Mucosa of stomach (tissue), 1 donor: ENCODE data around the gene DEUP1.
"Not testable (repeated sequence)": the region's sequence is repeated elsewhere in the genome, so short reads cannot be mapped to it uniquely, and the experiment has no call there.

ENCODE experiments used
- H3K27me3 ChIP-seq: one replicate; pipeline ENCODE4 v1.7.0; 2013; ENCODE audit warnings: mild to moderate bottlenecking, low read length; ENCODE audit not compliant: control insufficient read depth, insufficient read depth
- H3K36me3 ChIP-seq: one replicate; pipeline ENCODE4 v1.7.0; 2013; ENCODE audit warnings: low read length; ENCODE audit not compliant: control insufficient read depth, insufficient read depth
- H3K4me1 ChIP-seq: one replicate; pipeline ENCODE4 v1.7.0; 2013; ENCODE audit warnings: mild to moderate bottlenecking, low read length; ENCODE audit not compliant: control insufficient read depth, insufficient read depth
- H3K4me3 ChIP-seq: one replicate; pipeline ENCODE4 v1.7.0; 2013; ENCODE audit warnings: low read length
- H3K9ac ChIP-seq: one replicate; pipeline ENCODE4 v1.7.0; 2013; ENCODE audit warnings: mild to moderate bottlenecking, low read length, moderate library complexity
- H3K9me3 ChIP-seq: one replicate; pipeline ENCODE4 v1.7.0; 2013; ENCODE audit warnings: mild to moderate bottlenecking, low read length, moderate library complexity; ENCODE audit not compliant: control insufficient read depth
- donor health status: Pancreatic carcinoma.

The DEUP1 gene

GRCh38 chr11:93330446-93330984 is at the start of gene DEUP1:
TSS of gene DEUP1 (plus strand) at chr11:93330742. CDS start at chr11:93332260, 1,518 bp downstream.
- Histone ChIP-seq H3K4me1 (no peaks in the 10 kb centered on the region), H3K9me3 (no peaks in the 10 kb centered on the region), H3K9ac (no peak within 1 kb of the TSS), H3K36me3 (no peaks in the 10 kb centered on the region), H3K27me3 (peaks cover 10% of the 10 kb centered on the region), H3K4me3 (no peak within 1 kb of the TSS)

- Histone ChIP-seq H3K36me3 (no peaks in the 10 kb centered on the region), H3K9me3 (no peaks in the 10 kb centered on the region)
Measured at GRCh38 chr11:93285430-93285829, 45.1 kb upstream of the DEUP1 start.

GRCh38 chr11:93287434-93287833 is 43.1 kb upstream of the DEUP1 start:
- H3K27me3 ChIP-seq, result no peaks in the 10 kb centered on the region
- no peaks in the 10 kb centered on the region for H3K36me3 ChIP-seq
- no peaks in the 10 kb centered on the region for H3K9me3 ChIP-seq
- no peak overlapping the region for H3K9ac ChIP-seq
- no peak overlapping the region for H3K4me3 ChIP-seq
- no peaks in the 10 kb centered on the region for H3K4me1 ChIP-seq

More at GRCh38 chr11:93285430-93285829, 45.1 kb upstream of the DEUP1 start:
- Histone ChIP-seq H3K9ac (no peak overlapping the region), H3K27me3 (no peaks in the 10 kb centered on the region), H3K4me1 (no peaks in the 10 kb centered on the region), H3K4me3 (no peak overlapping the region)

- Histone ChIP-seq H3K9me3 (no peaks in the 10 kb centered on the region), H3K4me3 (no peak overlapping the region), H3K9ac (no peak overlapping the region), H3K27me3 (no peaks in the 10 kb centered on the region), H3K4me1 (no peaks in the 10 kb centered on the region), H3K36me3 (no peaks in the 10 kb centered on the region)
Measured at GRCh38 chr11:93288079-93288478, 42.5 kb upstream of the DEUP1 start.

GRCh38 chr11:93288767-93289166 is 41.8 kb upstream of the DEUP1 start:
- H3K4me1 ChIP-seq, result no peaks in the 10 kb centered on the region
- no peaks in the 10 kb centered on the region for H3K27me3 ChIP-seq
- H3K4me3 ChIP-seq, result no peak overlapping the region
- H3K9ac ChIP-seq, result no peak overlapping the region
- H3K36me3 ChIP-seq, result no peaks in the 10 kb centered on the region
- no peaks in the 10 kb centered on the region for H3K9me3 ChIP-seq

- Histone ChIP-seq H3K9me3 (no peaks in the 10 kb centered on the region), H3K9ac (no peak overlapping the region), H3K36me3 (no peaks in the 10 kb centered on the region), H3K27me3 (no peaks in the 10 kb centered on the region), H3K4me3 (no peak overlapping the region), H3K4me1 (no peaks in the 10 kb centered on the region)
Measured at GRCh38 chr11:93289782-93290463, 40.6 kb upstream of the DEUP1 start.

- no peaks in the 10 kb centered on the region for H3K4me1 ChIP-seq
- no peaks in the 10 kb centered on the region for H3K27me3 ChIP-seq
- no peaks in the 10 kb centered on the region for H3K36me3 ChIP-seq
- H3K9me3 ChIP-seq, result no peaks in the 10 kb centered on the region
- H3K4me3 ChIP-seq, result no peak overlapping the region
- no peak overlapping the region for H3K9ac ChIP-seq
Measured at GRCh38 chr11:93291110-93291509, 39.4 kb upstream of the DEUP1 start.

GRCh38 chr11:93291898-93292297 is 38.6 kb upstream of the DEUP1 start:
- no peak overlapping the region for H3K9ac ChIP-seq
- no peaks in the 10 kb centered on the region for H3K9me3 ChIP-seq
- no peak overlapping the region for H3K4me3 ChIP-seq
- H3K27me3 ChIP-seq, result no peaks in the 10 kb centered on the region
- no peaks in the 10 kb centered on the region for H3K4me1 ChIP-seq
- no peaks in the 10 kb centered on the region for H3K36me3 ChIP-seq

- Histone ChIP-seq H3K4me1 (no peaks in the 10 kb centered on the region), H3K36me3 (no peaks in the 10 kb centered on the region), H3K27me3 (no peaks in the 10 kb centered on the region), H3K4me3 (no peak overlapping the region), H3K9me3 (no peaks in the 10 kb centered on the region), H3K9ac (no peak overlapping the region)
Measured at GRCh38 chr11:93295921-93296575, 34.5 kb upstream of the DEUP1 start.

GRCh38 chr11:93303689-93304088 is 26.9 kb upstream of the DEUP1 start:
- no peaks in the 10 kb centered on the region for H3K4me1 ChIP-seq
- no peak overlapping the region for H3K9ac ChIP-seq
- H3K4me3 ChIP-seq, result no peak overlapping the region
- no peaks in the 10 kb centered on the region for H3K9me3 ChIP-seq
- no peaks in the 10 kb centered on the region for H3K27me3 ChIP-seq
- H3K36me3 ChIP-seq, result no peaks in the 10 kb centered on the region

- H3K27me3 ChIP-seq, H3K9ac ChIP-seq, H3K4me3 ChIP-seq, H3K4me1 ChIP-seq, H3K9me3 ChIP-seq, H3K36me3 ChIP-seq: not testable (repeated sequence)
Measured at GRCh38 chr11:93314399-93314798, 16.1 kb upstream of the DEUP1 start.

GRCh38 chr11:93319224-93319839 is 11.2 kb upstream of the DEUP1 start:
- Histone ChIP-seq H3K36me3 (no peaks in the 10 kb centered on the region), H3K4me1 (no peaks in the 10 kb centered on the region), H3K9ac (no peak overlapping the region), H3K4me3 (no peak overlapping the region), H3K27me3 (no peaks in the 10 kb centered on the region), H3K9me3 (peaks cover 3% of the 10 kb centered on the region)
